HG02973 (cell line): ENCODE data around the gene LAIR2.
"Not testable (repeated sequence)": the region's sequence is repeated elsewhere in the genome, so short reads cannot be mapped to it uniquely, and the experiment has no call there.

Experiments used
- ATAC-seq: cut with Tn5 transposase; IDR thresholded peaks from one replicate; pipeline ENCODE4 v1.9.1; 2021; ENCODE audit warnings: moderate library complexity; ENCODE audit not compliant: unreplicated experiment

LAIR2 gene

DNA sequence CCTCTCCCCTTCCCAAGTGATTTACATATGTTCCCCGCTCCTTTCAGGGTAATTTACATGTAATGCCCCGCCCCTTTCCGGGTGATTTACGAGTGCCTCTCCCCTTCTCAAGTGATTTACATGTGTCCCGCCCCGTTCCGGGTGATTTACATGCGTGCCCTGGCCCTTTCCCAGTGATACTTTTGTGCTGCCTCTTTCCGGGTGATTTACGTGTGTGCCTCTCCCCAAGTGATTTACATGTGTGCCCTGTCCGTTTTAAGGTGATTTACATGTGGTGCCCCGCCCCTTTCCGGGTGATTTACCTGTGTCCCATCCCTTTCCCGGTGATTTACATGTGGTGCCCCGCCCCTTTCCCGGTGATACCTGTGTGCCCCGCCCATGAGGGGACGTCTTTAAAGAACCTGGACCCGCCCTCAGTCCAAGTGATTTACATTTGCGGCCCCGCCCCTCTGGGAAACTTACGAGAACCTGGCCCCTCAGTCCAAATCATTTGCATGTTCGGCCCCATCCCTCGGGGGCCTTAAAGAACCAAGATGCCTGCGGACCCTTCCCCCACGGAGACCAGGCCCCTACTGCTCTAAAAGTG is 38.5 kb upstream of the LAIR2 start:
- ATAC-seq = peak; percentile 31

DNA sequence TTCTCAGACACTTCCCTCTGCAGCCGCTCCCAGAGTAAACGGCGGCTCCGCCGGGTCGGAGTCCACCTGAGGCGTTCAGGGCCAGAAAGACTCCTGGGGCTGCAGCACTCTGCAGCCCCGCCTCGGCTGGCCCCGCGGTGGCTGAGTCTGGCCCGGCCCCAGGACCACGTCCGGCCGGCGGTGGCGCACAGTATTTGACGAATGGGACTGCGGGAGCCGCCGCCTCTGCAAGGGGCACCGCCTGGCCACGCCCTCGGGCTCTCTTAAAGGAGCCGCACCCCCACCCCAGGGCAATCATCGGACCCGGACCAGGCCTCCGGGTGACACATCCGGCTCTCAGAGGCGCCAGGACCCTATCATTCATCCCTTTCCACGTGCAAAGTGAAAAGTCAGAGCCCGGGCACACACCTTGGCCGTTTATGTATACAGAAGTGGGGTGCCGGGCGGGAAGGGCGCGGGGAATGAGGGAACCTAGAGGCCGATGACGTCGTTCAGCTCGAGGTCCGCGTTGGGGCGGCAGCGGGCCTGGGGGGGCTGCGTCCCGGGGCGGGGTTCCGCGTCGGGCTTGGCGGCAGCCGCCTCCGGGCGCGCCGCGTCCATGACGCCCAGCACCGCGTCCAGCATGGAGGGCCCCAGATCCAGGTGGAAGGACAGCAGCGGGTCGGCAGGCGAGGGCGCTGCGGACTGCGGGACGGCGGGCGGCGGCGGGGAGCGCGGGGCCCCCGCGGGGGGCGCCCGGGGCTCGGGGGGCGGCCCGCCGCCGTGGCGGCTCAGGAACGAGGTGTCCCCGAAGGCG is 37.8 kb upstream of the LAIR2 start:
- ATAC-seq = peak; percentile 34

DNA sequence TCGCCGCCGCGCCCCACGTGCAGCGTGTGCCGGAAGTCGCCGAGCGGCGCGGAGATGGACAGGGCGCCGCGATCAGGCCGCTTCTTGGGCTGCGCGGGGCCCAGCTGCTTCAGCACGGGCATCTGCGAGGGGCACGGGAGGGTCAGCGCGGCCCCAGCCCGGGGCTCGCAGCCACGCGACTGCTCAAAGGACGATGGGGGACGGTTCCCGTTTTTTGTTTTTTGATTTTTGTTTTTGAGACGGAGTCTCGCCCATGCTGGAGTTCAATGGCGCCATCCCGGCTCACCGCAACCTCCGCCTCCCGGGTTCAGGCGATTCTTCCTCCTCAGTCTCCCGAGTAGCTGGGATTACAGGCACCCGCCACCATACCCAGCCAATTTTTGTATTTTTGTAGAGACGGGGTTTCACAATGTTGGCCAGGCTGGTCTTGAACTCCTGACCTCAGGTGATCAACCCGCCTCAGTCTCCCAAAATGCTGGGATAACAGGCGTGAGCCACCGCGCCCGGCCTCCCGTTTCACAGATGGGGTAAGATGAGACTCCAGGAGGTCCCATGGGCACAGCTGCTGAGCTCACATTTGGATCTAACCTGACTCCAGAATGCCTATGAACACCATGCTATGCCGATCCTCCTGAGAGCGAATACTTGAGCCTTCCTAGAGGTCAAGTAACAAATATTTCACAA is 37.1 kb upstream of the LAIR2 start:
- ATAC-seq = no peak

DNA sequence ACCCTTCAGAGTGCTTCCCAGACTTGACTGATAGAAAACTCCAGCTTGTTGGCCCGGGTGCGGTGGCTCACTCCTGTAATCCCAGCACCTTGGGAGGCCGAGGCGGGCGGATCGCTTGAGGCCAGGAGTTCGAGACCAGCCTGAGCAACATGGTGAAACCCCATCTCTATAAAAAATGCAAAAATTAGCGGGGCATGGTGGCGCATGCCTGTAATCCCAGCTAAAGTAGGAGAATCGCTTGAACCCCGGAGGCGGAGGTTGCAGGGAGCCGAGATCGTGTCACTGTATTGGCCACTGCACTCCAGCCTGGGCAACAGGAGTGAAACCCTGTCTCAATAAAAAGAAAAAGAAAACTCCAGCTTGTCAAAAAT is 36.5 kb upstream of the LAIR2 start:
- not testable (repeated sequence) for ATAC-seq

DNA sequence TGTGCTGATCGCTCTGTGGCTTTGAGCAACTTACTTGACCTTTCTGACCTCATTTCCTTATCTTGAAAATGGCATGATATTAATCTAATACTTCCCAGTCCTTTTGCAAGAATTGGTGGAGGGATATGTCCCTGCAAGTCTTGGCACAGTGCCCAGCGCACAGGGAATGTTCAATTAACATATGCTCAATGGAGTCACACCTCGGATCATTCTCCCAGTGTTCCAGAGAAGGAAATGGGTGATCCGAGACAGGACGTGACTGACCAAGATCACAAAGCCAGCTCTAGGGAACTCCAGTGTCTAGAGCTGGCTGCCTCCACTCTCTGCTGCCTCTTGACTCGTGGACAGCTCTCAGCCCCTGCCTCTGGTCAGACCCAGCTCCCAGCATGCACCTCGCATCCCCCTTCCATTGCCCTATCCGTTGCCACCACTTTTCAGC is 33.1 kb upstream of the LAIR2 start:
- ATAC-seq = no peak

DNA sequence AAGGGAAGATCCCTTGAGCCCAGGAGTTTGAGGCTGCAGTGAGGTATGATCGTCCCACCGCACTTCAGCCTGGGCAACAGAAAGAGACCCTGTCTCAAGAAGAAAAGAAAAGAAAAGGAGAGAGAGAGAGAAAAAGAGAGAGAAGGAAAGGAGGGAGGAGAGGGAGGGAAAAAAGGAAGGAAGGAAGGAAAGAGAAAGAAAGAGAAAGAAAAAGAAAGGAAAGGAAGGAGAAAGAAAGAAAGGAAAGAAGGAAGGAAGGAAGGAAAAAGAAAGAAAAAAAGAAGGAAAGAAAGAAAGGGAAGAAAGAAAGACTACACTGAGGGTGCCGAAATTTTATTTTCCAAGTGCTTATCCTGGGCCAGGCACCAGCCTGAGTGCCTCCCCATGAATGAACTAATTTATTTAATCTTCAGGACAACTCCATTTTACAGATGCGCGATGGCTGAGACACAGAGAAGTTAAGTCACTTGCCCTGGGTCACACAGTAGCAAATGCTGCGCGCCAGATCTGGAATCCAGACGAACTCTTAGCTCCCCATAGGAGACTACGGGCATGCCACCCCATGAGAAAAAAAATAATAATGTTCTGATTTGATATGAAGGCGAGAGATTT is 32.2 kb upstream of the LAIR2 start:
- ATAC-seq = no peak

DNA sequence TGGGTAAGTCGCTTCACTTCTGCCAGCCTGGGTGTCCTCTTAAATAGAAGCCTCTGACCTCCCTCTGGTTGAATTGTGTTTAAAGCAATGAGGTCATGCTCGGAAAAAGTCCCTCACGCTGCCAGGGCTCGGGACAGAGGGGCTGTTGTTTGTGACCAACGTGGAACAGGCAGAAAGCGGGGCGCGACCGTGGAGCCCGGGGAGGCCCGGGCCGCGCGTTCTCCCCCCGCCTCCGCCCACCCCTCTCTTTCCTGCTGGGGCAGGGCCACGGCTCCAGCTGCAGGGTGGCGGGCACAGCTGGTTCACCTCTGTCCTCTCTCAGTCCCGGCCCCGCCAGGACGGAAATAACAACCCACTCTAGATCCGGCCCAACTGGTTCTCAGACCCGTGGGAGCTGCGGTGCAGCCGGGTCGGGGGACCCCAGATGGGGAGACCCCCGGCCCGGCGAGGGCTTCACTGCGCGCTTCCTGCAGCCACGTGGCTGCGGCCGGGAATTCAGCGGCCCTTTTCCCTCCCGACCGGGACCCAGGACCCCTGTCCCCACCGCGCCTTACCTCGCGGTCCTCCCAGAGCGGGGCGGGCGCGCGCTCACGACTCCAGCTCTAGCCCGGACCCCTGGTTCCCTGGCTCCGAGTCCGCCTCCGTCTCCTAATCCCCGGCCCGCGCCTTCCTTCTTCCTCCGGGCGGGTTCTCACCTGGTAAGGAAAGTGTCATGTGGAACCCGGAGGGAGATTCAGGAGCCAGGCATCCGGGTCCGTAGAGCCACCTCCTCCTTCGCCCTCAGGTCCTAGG is 31.4 kb upstream of the LAIR2 start:
- no peak for ATAC-seq

DNA sequence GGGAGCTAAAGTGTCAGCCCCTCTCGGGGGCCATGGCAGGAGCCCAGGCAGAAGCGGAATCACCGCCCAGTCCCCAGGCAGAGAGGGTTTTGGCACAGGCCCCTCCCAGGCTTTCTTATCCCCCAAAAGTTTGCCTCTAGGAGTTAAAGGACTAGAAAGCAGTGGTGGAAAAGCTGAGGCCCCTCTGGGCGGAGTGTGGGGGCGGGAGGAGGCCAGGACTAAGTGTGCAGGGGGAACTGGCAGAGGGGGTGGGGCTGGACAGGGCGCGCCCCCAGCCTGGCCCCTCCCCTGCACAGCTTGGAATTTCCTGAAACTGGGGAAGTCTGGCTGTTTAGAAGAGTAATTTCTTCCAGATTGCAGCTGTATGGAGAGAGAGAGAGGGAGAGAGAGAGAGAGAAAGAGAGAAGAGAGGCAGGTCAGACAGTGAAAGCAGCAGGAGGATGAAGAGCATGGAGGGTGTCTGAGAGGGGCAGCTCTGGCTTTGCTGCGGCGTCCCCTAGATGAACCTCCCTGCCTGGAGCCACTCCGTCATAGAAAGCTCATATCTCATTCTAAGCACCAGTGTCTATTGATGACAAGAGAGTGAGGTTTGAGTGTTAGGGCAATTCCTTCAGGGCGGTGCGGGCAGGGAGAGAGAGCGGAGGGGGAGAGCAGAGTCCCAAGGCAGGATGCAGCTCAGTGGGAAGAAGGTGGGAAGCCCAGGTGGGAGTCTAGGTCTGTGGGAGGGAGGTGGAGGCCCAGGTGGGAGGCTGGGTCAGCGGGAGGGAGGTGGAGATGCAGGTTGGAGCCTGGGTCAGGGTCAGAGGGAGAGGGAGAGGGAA is 29.4 kb upstream of the LAIR2 start, which contains the start of gene CDC42EP5:
TSS of gene CDC42EP5 (minus strand) at position 226 of the 821 bp plus-strand sequence. CDS start 7,749 bp downstream, outside the sequence.
- no peak for ATAC-seq

DNA sequence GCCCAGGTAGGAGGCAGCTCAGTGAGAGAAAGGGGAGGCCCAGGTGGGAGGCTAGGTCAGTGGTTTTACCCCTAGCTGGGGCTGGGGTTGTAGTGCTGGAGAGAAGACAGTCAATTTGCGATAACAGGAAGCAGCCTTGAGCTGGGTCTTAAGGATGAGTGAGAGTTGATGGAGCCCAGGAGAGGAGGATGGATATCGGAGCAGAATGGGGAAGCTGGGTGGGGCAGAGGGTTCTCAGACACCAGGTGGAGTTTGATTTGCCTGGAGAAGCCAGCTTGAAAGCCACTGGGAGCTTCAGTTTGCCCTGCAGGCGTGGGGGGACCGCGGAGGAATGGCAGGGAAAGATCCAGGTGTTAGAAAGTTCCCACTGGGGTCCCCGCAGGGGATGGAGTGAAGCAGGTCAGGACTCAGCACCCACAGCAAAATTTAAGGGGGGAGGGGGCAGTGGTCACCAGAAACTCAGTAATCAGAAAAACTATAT is 28.7 kb upstream of the LAIR2 start:
- ATAC-seq = no peak

DNA sequence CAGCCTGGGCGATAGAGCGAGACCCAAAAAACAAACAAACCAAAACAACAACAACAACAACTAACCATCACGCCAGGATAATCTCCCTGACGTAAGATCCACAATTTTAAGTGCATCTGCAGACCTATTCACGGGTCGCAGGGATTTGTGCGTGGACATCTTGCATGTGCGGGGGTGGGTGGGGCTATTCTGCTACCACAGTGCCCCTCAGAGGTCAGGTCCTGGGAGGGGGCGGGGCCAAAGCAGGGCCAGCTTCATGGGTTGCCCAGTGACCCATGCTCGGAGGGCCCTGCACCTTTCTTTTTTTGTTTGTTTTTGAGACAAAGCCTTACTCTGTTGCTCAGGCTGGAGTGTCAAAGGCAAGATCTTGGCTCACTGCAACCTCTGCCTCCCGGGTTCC is 26.9 kb upstream of the LAIR2 start:
- ATAC-seq = no peak

DNA sequence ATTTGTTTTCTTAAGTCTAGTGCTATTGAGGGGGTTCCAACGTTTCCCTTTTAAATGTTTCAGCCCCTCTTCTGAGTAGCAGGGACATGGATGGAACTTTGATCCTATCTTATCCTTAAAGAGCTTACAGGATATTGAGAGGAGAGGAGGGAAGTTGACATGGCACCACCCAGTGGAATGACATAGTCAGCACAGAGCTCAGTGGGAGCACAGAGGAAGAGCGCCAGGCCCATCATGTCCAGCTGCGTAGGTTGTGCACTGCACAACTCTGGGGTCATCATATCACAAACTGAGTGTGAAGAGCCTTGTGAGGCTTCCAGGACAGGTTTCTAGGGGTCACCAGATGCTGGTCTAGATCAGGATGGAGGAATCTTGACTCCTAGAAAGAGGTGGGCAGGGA is 25.0 kb upstream of the LAIR2 start:
- ATAC-seq = no peak

DNA sequence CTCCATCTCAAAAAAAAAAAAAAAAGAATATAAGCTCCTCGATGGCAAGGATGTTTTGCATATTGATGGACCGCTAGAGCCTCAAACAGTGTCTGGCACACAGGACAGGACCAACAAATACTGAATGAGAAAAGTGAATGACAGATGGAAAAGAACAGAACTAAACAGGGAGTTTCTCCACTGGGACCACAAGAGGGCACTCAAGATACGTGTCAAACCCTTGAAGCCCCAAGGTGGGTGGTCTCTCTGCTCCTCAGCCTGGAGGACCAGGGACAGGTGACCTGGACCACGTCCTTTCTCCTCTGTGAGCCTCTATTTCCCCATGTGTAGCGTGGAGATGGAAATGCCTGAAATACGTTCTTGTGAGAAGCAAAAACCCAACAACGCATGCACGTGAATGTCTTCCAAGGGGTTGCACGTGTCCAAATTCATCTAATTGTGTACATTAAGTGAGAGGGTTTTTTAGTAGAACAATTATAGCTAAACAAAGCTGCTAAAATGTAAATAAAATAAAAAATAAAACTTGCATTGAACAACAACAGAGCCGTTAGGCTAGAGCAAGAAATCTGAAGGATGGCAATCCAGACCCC is 23.9 kb upstream of the LAIR2 start:
- ATAC-seq = no peak

DNA sequence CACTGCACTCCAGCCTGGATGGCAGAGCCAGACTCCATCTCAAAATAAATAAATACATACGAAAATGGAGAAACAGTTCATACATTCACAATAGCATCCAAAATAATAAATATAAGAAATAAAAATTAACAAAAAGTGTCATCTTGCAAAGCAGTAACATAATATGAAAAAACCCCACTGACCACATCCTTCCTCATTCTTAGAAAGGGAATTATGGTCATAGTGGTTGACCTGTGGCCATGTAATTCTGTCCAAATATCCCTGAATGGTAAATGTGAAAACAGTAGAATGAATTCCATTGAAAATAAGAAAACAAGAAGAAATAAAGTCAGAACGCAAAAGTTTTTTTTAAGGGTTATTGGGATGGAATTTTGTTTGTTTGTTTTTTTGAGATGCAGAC is 22.6 kb upstream of the LAIR2 start:
- ATAC-seq = no peak

DNA sequence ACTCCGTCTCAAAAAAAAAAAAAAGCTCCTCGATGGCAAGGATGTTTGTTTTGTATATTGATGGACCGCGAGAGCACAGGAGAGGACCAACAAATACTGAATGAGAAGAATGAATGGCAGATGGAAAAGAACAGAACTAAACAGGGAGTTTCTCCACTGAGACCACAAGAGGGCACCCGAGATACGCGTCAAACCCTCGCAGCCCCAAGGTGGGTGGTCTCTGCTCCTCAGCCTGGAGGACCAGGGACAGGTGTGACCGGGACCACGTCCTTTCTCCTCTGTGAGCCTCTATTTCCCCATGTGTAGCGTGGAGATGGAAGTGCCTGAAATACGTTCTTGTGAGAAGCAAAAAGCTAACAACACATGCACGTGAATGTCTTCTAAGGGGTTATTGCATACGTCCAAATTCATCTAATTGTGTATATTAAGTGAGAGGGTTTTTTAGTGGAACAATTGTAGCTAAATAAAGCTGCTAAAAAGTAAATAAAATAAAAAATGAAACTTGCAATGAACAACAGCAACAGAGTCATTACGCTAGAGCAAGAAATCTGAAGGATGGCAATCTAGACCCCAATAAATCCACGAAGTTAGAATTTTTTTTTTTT is 21.2 kb upstream of the LAIR2 start:
- no peak for ATAC-seq

DNA sequence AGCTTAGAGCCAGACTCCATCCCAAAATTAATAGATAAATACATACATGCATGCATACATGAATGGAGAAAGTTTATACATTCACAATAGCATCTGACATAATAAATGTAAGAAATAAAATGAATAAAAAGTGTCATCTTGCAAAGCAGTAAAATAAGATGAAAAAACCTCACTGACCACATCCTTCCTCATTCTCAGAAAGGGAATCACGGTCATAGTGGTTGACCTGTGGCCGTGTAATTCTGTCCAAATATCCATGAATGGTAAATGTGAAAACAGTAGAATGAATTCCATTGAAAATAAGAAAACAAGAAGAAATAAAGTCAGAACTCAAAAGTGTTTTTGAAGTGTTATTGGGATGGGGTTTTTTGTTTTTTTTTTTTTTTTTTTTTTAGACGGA is 19.7 kb upstream of the LAIR2 start:
- no peak for ATAC-seq

DNA sequence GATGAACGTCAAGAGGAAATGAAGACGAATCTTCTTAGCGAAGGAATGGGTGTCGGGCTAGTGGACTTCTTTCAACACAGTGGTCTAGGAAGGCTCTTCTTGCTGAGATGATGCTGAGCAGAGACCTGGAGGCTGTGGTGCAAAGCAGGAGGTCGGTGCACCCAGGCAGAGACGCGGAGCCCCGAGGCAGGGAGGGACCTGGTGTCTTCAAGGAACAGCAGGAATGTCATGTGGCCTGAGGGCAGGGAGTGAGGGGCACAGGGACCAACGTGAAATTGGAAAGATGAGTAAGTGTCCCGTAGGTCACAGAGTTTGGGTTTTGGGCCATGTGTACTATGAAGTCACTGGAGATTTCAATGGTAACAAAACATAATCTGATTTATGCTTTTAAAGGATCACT is 18.2 kb upstream of the LAIR2 start:
- ATAC-seq = no peak

DNA sequence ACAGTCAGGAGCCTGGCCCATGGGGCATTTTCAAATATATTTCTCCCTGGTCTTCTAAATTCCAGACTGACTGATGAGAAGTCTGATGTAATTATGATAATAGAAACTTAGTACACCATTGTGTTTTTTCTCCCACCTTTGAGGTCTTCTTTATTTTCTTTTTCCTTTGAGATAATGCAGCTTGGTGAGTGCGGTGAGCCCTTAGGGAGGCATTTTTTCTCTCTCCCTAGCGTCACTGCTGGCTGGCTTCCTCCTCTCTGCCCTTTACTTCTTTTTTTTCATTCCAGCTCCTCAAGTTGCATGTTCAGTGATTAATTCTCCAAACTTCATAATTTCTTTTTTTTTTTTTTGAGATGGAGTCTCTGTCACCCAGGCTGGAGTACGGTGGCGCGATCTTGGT is 16.8 kb upstream of the LAIR2 start:
- no peak for ATAC-seq

DNA sequence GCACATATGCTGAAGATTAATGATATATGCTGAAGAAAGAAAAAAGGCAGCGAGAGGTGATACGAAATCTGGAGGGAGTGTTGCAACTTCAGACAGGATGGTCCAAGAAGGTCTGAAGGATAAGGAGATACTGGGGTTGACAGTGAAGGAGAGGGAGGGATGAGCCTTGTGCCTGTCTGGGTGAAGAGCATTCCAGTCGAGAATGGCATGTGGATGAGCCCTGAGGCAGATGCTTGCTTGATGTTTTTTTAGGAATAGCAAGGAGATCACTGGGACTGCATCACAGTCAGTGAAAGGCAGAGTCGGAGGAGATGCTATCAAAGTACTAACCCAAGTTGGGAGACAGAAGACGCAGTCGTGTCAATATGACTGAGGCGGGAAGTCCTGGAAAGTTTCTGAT is 13.3 kb upstream of the LAIR2 start:
- ATAC-seq = no peak

DNA sequence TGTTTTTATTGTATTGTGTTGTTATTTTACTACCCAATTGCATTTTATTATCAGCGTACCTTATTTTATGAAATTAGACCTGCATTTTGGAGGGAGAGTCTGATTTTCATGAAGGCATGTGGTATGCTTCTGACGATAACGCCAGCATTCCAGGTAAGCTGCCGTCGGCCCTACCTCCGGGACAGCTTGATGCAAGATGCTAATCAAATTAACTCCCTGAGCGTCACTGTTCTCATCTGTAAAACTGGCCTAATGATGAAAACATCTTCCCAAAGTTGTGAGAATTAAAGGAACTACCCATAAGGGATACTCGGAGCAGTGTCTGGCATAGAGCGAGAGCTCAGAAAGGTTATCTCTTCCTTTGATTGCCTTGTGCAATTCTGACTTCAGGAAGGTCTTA is 12.9 kb upstream of the LAIR2 start:
- no peak for ATAC-seq
